ENCODE data around the gene TMEM114. TPM values are rescaled to one million over a fixed set of nuclear protein-coding genes. Genes with fewer than 3 reads are reported as not detected.
A peak's percentile ranks its signal among the peaks of the same experiment; 100 is the strongest.

Gene TMEM114
- total RNA-seq, 1 experiment from 2014 or later = not detected

GRCh38 chr16:8628981-8629725 lies 38.8 kb upstream of the TMEM114 start:
- Histone ChIP-seq H3K9me2 (replicated peaks; ENCODE audit: insufficient read depth, low read length) (no peaks in the 10 kb centered on the region), H3K79me2 (ENCODE audit: low read length) (peaks cover 17% of the 10 kb centered on the region), H3K36me3 (ENCODE audit: insufficient read depth, low read length) (peaks cover 16% of the 10 kb centered on the region; the same call in 1 of the 2 replicates), H3K4me1 (ENCODE audit: low read length) (no peaks in the 10 kb centered on the region), H3K9ac (ENCODE audit: low read length) (no peak overlapping the region), H4K20me1 (ENCODE audit: insufficient read depth, low read depth, low read length) (no peaks in the 10 kb centered on the region), H3K27me3 (ENCODE audit: low read length) (no peaks in the 10 kb centered on the region), H3K4me3 (ENCODE audit: low read length) (no peak overlapping the region), H2AFZ (ENCODE audit: low read length) (no peak overlapping the region), H3K9me3 (ENCODE audit: low read length) (no peaks in the 10 kb centered on the region), H3K4me2 (ENCODE audit: low read depth, low read length, poor library complexity, severe bottlenecking) (no peak overlapping the region), H3K27ac (ENCODE audit: low read length) (no peak overlapping the region)
- DNase-seq = no peak

GRCh38 chr16:8627456-8627855 lies 37.1 kb upstream of the TMEM114 start:
- Histone ChIP-seq H3K27ac (ENCODE audit: low read length) (no peak overlapping the region), H3K9me3 (ENCODE audit: low read length) (no peaks in the 10 kb centered on the region), H3K9ac (ENCODE audit: low read length) (no peak overlapping the region), H4K20me1 (ENCODE audit: insufficient read depth, low read depth, low read length) (no peaks in the 10 kb centered on the region), H3K4me3 (ENCODE audit: low read length) (no peak overlapping the region), H3K36me3 (ENCODE audit: insufficient read depth, low read length) (peaks cover 16% of the 10 kb centered on the region; the same call in 1 of the 2 replicates), H3K9me2 (replicated peaks; ENCODE audit: insufficient read depth, low read length) (no peaks in the 10 kb centered on the region), H3K4me2 (ENCODE audit: low read depth, low read length, poor library complexity, severe bottlenecking) (no peak overlapping the region), H3K4me1 (ENCODE audit: low read length) (peaks cover 13% of the 10 kb centered on the region), H2AFZ (ENCODE audit: low read length) (no peak overlapping the region), H3K79me2 (ENCODE audit: low read length) (peaks cover 34% of the 10 kb centered on the region), H3K27me3 (ENCODE audit: low read length) (no peaks in the 10 kb centered on the region)
- no peak for DNase-seq

DNA sequence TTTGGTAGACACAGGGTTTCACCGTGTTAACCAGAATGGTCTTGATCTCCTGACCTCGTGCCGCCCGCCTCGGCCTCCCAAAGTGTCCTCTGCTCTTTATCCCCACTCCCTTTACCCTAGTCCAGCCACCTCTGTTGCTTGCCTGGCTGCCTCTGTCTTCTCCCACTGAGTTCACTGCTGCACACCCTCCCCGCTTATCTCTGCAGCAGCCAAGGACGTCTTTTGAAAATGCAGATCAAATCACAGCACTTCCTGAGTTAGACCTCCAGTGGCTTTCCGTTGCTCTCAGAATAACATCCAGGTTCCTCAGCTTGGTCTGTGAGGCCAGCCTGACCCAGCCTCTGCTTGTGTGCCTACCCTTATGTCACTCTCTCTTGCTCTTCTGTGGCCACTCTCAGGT lies 36.6 kb upstream of the TMEM114 start:
- Histone ChIP-seq H3K9me3 (ENCODE audit: low read length) (no peaks in the 10 kb centered on the region), H3K4me3 (ENCODE audit: low read length) (no peak overlapping the region), H3K36me3 (ENCODE audit: insufficient read depth, low read length) (peaks cover 16% of the 10 kb centered on the region; the same call in 1 of the 2 replicates), H2AFZ (ENCODE audit: low read length) (no peak overlapping the region), H3K9ac (ENCODE audit: low read length) (no peak overlapping the region), H4K20me1 (ENCODE audit: insufficient read depth, low read depth, low read length) (no peaks in the 10 kb centered on the region), H3K79me2 (ENCODE audit: low read length) (peaks cover 39% of the 10 kb centered on the region), H3K4me1 (ENCODE audit: low read length) (peaks cover 14% of the 10 kb centered on the region), H3K27me3 (ENCODE audit: low read length) (no peaks in the 10 kb centered on the region), H3K27ac (ENCODE audit: low read length) (no peak overlapping the region), H3K9me2 (replicated peaks; ENCODE audit: insufficient read depth, low read length) (no peaks in the 10 kb centered on the region), H3K4me2 (ENCODE audit: low read depth, low read length, poor library complexity, severe bottlenecking) (no peak overlapping the region)
- no peak for DNase-seq

DNA sequence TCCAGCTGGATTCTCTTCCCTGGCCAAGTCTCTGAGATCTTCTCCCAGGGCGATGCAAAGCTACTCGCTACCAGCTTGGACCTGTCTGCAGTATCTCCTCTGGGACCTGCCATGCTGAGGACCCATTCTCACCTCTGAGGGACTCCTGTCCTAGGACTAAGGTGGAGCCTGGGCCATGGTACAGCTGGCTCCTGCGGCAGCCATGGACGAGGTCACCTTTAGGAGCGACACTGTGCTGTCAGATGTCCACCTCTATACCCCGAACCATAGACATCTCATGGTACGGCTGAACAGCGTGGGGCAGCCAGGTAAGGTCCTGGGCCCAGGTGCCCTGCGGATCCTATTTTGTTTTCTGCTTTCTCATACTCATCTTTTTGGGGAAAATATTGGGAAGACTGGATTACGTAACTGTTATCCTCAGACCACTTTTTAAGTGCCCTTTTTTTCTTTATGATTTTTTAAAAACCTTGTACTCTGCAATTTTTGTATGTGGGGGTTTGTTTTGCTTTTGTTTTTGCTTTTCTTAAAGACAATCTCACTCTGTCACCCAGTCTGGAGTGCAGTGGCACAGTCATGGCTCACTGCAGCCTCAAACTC lies 35.3 kb upstream of the TMEM114 start:
- no peak overlapping the region for H3K27ac ChIP-seq (ENCODE audit: low read length)
- H3K9me3 ChIP-seq (ENCODE audit: low read length) = no peaks in the 10 kb centered on the region
- H3K9ac ChIP-seq (ENCODE audit: low read length) = no peak overlapping the region
- peaks cover 12% of the 10 kb centered on the region; the same call in 1 of the 2 replicates for H3K36me3 ChIP-seq (ENCODE audit: insufficient read depth, low read length)
- H3K4me2 ChIP-seq (ENCODE audit: low read depth, low read length, poor library complexity, severe bottlenecking) = no peak overlapping the region
- no peak for DNase-seq
- H3K4me3 ChIP-seq (ENCODE audit: low read length) = no peak overlapping the region
- H3K79me2 ChIP-seq (ENCODE audit: low read length) = peaks cover 43% of the 10 kb centered on the region
- H3K27me3 ChIP-seq (ENCODE audit: low read length) = no peaks in the 10 kb centered on the region
- peaks cover 22% of the 10 kb centered on the region for H3K4me1 ChIP-seq (ENCODE audit: low read length)
- no peaks in the 10 kb centered on the region for H3K9me2 ChIP-seq (replicated peaks; ENCODE audit: insufficient read depth, low read length)
- no peak overlapping the region for H2AFZ ChIP-seq (ENCODE audit: low read length)
- no peaks in the 10 kb centered on the region for H4K20me1 ChIP-seq (ENCODE audit: insufficient read depth, low read depth, low read length)

DNA sequence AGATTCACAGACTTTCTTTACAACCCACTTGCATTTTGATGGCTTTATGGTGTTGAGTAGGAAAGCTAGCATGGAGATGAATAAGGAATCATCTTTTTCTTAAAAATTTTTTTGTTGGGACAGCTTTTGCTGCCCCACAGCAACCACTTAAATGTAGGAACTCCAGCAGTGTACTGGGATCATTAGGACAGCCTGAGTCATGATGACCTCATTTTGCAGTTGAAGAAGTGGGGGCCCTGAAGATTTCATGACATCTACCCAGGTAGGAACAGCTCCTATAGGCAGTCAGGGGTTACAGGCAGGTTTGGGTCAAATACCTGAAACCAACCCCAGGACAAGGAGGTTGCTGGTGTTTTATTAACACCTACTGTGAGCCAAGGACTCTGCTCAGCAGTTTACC lies 33.3 kb upstream of the TMEM114 start:
- H3K4me1 ChIP-seq (ENCODE audit: low read length) = peaks cover 41% of the 10 kb centered on the region
- no peak overlapping the region for H3K27ac ChIP-seq (ENCODE audit: low read length)
- H3K27me3 ChIP-seq (ENCODE audit: low read length) = no peaks in the 10 kb centered on the region
- peaks cover 12% of the 10 kb centered on the region; the same call in 1 of the 2 replicates for H3K36me3 ChIP-seq (ENCODE audit: insufficient read depth, low read length)
- H3K79me2 ChIP-seq (ENCODE audit: low read length) = peaks cover 41% of the 10 kb centered on the region
- H3K4me2 ChIP-seq (ENCODE audit: low read depth, low read length, poor library complexity, severe bottlenecking) = peak overlapping the region; percentile 87
- H3K4me3 ChIP-seq (ENCODE audit: low read length) = 0 out of 2 replicates have a peak overlapping the region, but pooled peaks have one; percentile 97
- DNase-seq = no peak
- no peaks in the 10 kb centered on the region for H3K9me2 ChIP-seq (replicated peaks; ENCODE audit: insufficient read depth, low read length)
- no peak overlapping the region for H2AFZ ChIP-seq (ENCODE audit: low read length)
- no peaks in the 10 kb centered on the region for H3K9me3 ChIP-seq (ENCODE audit: low read length)
- H3K9ac ChIP-seq (ENCODE audit: low read length) = no peak overlapping the region
- no peaks in the 10 kb centered on the region for H4K20me1 ChIP-seq (ENCODE audit: insufficient read depth, low read depth, low read length)

DNA sequence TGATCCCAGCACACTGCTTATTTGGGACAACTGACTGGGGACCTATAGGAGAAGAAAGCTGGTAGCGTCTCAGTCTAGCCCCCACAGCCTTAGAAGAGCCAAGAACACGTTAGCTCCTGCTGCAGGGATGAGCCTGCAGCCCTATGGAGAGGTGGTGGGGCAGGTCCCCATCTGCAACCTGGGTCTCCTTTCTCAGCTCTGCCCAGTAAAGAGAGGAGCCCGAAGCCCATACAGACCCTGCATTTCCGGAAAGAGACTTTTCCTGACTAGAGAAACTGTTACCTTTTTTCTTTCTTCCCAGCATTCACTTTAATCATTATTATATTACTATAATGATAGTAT lies 32.0 kb upstream of the TMEM114 start:
- DNase-seq = peak; percentile 48
- peak overlapping the region; percentile 92 for H3K9ac ChIP-seq (ENCODE audit: low read length)
- H2AFZ ChIP-seq (ENCODE audit: low read length) = peak overlapping the region; percentile 93; the same call in 1 of the 2 replicates
- peak overlapping the region; percentile 97 for H3K4me3 ChIP-seq (ENCODE audit: low read length)
- H3K4me1 ChIP-seq (ENCODE audit: low read length) = peaks cover 46% of the 10 kb centered on the region
- H4K20me1 ChIP-seq (ENCODE audit: insufficient read depth, low read depth, low read length) = no peaks in the 10 kb centered on the region
- H3K4me2 ChIP-seq (ENCODE audit: low read depth, low read length, poor library complexity, severe bottlenecking) = peak overlapping the region; percentile 87
- H3K9me3 ChIP-seq (ENCODE audit: low read length) = no peaks in the 10 kb centered on the region
- peaks cover 9% of the 10 kb centered on the region; the same call in 1 of the 2 replicates for H3K36me3 ChIP-seq (ENCODE audit: insufficient read depth, low read length)
- 0 out of 2 replicates have a peak overlapping the region, but pooled peaks have one; percentile 15 for H3K27ac ChIP-seq (ENCODE audit: low read length)
- peaks cover 41% of the 10 kb centered on the region for H3K79me2 ChIP-seq (ENCODE audit: low read length)
- H3K9me2 ChIP-seq (replicated peaks; ENCODE audit: insufficient read depth, low read length) = no peaks in the 10 kb centered on the region
- no peaks in the 10 kb centered on the region for H3K27me3 ChIP-seq (ENCODE audit: low read length)

DNA sequence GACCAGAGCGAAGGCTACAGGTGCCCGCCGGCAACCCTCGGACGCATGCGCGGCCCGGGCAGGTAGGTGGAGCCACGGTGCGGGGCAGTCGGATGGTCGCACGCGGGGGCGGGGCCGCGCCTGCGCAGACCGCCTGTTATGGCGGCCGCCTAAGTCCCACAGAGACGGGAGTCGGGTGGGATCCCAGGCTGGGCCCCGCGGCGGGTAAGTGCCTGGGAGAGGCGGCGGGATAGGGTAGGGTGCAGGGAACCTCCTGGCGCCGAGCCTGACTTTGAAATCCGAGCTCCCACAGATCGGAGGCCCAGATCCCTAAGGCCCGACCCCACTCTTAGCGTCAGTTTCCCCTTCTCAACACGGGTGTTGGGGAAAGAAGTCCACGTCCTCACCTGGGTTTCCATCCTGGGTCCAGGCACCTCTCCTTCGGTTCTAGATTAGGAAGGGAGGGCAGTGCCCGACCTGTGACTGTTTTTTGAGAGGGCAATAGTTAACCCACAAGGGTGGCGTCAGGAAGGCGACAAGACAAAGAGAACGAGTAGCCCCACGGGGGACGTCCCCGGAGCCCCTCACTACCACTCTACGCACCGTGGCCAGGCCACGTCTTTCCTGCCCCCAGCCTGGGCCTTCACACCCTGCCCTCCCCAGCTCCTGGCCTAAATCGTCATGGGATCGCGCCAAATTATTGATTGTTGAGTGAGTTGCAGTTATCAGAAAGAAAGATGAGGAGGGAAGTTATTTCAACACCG lies 31.4 kb upstream of the TMEM114 start, which contains the start of gene METTL22:
METTL22 (plus strand) TSS at position 127 of the 743 bp plus-strand sequence. CDS start 3,968 bp downstream, outside the sequence.
- no peaks in the 10 kb centered on the region for H3K9me2 ChIP-seq (replicated peaks; ENCODE audit: insufficient read depth, low read length)
- H3K79me2 ChIP-seq (ENCODE audit: low read length) = peaks cover 41% of the 10 kb centered on the region
- no peaks in the 10 kb centered on the region for H4K20me1 ChIP-seq (ENCODE audit: insufficient read depth, low read depth, low read length)
- H3K9ac ChIP-seq (ENCODE audit: low read length) = peak within 1 kb of the TSS; percentile 92
- H3K27me3 ChIP-seq (ENCODE audit: low read length) = no peaks in the 10 kb centered on the region
- H3K4me1 ChIP-seq (ENCODE audit: low read length) = peaks cover 46% of the 10 kb centered on the region
- no peaks in the 10 kb centered on the region for H3K9me3 ChIP-seq (ENCODE audit: low read length)
- 0 out of 2 replicates have a peak within 1 kb of the TSS, but pooled peaks have one; percentile 15 for H3K27ac ChIP-seq (ENCODE audit: low read length)
- peaks cover 9% of the 10 kb centered on the region; the same call in 1 of the 2 replicates for H3K36me3 ChIP-seq (ENCODE audit: insufficient read depth, low read length)
- DNase-seq = peak; percentile 95
- peak within 1 kb of the TSS; percentile 87 for H3K4me2 ChIP-seq (ENCODE audit: low read depth, low read length, poor library complexity, severe bottlenecking)
- peak within 1 kb of the TSS; percentile 97 for H3K4me3 ChIP-seq (ENCODE audit: low read length)
- peak within 1 kb of the TSS; percentile 93; the same call in 1 of the 2 replicates for H2AFZ ChIP-seq (ENCODE audit: low read length)

DNA sequence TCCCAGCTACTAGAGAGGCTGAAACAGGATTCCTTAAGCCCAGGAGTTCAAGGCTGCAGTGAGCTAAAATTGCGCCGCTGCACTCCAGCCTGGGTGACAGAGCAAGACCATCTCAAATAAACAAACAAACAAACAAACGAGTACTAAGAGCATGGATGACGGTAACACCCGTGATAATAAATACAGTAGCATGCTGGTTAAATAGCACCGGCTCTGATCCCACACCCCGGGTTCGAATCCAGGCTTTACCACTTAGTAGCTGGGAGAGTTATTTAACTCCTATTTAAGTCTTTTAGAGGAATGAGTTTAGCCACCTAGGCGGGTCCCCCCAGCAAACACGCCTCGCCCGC lies 30.9 kb upstream of the TMEM114 start:
- H3K9me3 ChIP-seq (ENCODE audit: low read length) = no peaks in the 10 kb centered on the region
- peak overlapping the region; percentile 97 for H3K4me3 ChIP-seq (ENCODE audit: low read length)
- no peak overlapping the region for H3K27ac ChIP-seq (ENCODE audit: low read length)
- no peaks in the 10 kb centered on the region for H4K20me1 ChIP-seq (ENCODE audit: insufficient read depth, low read depth, low read length)
- no peaks in the 10 kb centered on the region for H3K9me2 ChIP-seq (replicated peaks; ENCODE audit: insufficient read depth, low read length)
- peak overlapping the region; percentile 92 for H3K9ac ChIP-seq (ENCODE audit: low read length)
- H3K79me2 ChIP-seq (ENCODE audit: low read length) = peaks cover 41% of the 10 kb centered on the region
- peaks cover 9% of the 10 kb centered on the region; the same call in 1 of the 2 replicates for H3K36me3 ChIP-seq (ENCODE audit: insufficient read depth, low read length)
- H3K4me1 ChIP-seq (ENCODE audit: low read length) = peaks cover 46% of the 10 kb centered on the region
- H3K4me2 ChIP-seq (ENCODE audit: low read depth, low read length, poor library complexity, severe bottlenecking) = peak overlapping the region; percentile 87
- DNase-seq = no peak
- H3K27me3 ChIP-seq (ENCODE audit: low read length) = no peaks in the 10 kb centered on the region
- peak overlapping the region; percentile 93; the same call in 1 of the 2 replicates for H2AFZ ChIP-seq (ENCODE audit: low read length)

Data from Karpas-422 (cell line).